Umbilical cord (tissue), 2 donors: ENCODE measurements around the gene RALGAPB. TPM values are rescaled to one million over a fixed set of nuclear protein-coding genes. Genes with fewer than 3 reads are reported as not detected.

ENCODE experiments used
- DNase-seq: peaks from one replicate; pipeline ENCODE4 v3.0.0-alpha.2; 2015; ENCODE audit warnings: low spot score
- total RNA-seq: library from RNA; depleted of rRNA; stranded (reverse); fragments of >200 nt; gene quantifications from one replicate; pipeline ENCODE4 v1.2.3, GENCODE V29; 2014; ENCODE audit warnings: low replicate concordance; ENCODE audit not compliant: insufficient read depth

RALGAPB gene
- total RNA-seq, 1 donor from 2014 or later, result 36.4 TPM

DNA sequence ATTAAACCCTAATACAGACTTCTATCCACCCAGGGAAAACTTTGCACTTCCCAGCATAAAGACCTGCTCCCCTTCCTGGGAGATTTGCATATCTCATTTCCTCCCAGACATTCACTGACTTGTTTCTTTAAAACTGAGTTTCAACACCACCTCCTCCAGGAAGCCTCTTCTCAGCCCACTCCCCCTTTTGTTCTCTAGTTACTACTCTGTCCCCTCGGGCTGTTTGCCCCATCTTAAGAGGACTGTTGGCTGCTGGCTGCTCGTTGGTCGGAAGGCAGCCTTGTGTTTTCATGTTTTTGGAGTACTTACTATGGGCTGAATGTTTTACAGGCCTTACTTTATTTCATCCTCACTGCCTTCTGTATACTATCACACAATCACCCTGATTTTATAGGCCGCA, 135.5 kb downstream of the RALGAPB start:
- DNase-seq, result no peak

DNA sequence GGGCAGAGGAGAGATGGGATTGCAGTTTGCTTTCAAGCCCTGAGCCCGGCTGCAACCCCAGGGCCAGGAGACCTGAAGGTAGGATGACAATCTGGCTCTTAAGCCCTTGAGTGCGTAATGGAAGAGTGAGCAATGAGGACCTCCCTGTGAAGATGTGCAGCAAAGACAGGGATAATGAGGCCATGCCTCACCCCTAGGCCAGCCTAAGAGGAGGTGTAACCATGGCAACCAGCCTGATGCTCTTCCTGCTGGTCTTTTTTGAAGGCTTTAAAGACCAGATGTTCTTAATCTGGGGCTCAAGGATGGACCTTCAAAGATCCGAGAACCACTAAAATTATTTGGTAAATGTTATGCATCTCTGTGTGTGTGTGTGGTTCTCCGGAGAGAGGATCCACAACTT, 137.2 kb downstream of the RALGAPB start:
- peak; percentile 94 for DNase-seq

DNA sequence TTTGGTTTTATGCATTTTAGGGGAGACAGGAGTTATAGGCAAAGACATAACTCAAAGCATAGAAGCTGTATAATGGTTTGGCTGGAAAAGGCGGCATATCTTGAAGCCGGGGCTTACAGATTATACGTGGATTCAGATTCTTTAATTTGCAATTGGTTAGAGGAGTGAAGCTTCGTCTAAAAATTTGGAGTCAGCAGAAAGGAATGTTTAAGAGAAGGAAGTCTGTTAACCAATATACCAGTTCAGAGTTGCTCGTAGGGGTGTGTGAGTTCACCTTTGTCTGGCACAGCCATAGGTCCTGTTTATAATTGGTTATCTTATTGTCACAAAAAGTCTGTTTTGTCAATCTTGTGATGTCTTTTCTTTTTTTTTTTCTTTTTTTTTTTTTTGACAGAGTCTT, 137.9 kb downstream of the RALGAPB start:
- DNase-seq, result peak; percentile 56

DNA sequence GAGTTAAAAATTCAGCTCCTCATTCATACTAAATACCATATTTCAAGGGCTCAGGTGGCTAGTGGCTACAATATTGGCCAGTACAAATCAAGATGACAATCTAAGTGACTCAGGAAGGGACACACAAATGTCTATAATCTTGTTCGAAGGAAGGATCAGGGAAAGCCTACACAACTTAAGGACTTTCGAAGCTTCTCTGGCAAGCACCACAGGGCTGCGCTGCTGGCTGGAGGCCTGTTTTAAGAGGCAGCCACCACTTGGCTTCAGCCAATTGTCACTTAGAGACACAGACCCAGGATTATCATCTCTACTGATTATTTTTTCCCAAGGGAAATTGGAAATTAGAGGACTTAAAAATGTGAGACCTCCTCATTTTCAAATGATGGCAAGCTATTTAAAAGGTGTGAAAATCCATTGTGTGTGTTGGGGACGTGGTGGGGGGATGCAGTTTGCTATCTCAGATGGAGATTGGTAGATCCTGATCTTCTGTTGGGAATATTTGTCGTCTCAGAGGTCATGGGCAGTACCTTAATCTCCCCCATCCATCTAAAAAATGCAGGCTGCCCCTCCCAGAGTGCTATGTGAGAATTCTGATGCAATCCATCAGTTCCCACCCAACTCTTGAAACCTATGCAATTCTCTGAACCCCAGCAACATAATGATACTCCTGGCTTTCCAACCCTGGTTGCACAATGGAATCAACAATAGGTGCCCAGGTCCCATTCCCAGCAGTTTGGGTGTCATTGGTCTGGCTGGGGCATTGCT, 140.3 kb downstream of the RALGAPB start:
- no peak for DNase-seq

DNA sequence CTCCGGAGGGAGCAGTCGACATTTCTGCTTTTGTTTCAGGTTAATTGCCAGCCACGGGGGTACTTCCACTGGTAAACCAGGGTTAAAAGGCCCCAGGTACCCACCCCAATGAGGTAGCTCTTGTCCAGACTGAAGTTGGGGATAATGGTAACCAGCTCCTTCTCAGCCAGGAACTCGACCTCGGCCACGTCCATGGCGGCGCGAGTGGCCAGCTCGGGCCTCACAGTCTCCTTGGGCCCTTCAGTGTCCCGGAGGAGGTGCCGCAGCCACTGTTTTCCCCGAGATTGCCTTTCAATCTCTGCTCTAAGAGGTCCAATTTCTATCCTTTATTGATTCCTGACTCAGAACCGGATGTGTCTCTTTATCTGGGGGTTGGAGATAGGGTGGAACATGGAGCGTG, 142.6 kb downstream of the RALGAPB start:
- no peak for DNase-seq

DNA sequence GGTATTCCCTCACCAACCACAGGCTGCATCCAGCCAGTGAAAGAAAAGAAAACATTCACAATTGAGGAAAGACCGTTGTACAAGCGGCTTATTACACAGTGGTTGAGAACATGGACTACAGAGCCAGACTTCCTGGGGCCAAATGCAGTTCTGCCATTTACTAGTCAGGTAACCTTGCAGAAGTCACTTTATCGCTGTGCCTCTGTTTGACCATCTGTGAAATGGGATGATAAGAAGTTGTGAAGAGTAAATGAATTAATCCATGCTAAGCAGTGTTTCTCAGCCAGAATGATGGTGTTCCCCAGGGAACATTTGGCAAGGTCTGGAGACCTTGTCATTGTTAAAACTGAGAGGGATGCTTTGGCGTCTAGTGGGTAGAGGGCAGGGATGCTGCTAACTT, 143.8 kb downstream of the RALGAPB start:
- DNase-seq, result no peak

DNA sequence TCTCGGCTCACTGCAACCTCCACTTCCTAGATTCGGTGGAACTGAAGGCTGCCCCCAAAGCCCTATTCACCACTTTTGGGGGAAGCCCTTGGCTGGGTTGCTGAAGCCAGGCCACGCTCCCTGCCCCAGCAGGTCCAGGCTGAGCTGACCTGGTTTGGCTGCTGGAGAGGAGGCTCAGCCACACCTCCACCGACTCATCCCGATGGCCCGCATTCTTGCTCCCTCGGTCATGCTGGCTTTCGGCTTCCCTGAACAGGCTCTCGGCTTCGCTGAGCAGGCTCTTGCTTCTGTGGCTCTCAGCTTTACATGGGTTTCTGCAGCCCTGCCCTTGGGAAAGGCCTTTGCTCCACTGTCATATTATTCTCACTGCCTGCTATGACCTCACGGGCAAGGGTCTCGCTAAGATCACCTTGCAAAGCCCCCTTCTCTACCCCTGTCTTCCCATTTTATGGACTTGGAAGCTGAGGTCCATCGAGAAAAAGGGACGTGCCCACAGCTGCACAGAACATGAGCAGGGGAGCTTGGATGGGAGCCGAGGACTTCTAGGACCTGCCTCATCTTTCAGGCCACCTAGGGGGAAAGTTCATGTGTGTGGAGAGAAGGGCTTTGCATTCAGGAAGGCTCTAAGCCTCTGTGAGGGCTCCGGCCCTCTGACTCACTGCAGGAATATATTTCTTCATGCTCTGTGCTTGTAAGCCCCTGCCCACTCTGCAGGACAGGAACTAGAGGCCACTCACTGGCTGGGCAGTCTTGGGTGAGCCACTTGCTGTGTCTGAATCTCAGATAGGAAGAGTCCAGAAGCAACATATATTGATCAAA, 144.6 kb downstream of the RALGAPB start:
- DNase-seq, result peak; percentile 17

DNA sequence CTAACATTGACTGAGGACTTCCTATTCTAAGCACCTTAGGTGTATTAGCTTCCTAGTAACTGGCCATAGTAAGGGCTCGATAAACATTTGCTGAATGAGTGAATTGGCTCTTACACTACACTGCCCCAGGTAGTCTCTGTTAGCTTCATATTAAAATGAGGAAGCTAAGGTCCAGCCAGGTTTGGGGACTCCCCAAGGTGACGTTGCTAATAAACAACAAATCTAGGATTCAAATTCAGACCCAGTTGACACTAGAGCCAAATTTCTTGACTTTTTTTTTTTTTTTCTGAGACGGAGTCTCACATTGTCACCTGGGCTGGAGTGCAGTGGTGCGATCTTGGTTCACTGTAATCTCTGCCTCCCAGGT, 145.2 kb downstream of the RALGAPB start:
- DNase-seq, result no peak

DNA sequence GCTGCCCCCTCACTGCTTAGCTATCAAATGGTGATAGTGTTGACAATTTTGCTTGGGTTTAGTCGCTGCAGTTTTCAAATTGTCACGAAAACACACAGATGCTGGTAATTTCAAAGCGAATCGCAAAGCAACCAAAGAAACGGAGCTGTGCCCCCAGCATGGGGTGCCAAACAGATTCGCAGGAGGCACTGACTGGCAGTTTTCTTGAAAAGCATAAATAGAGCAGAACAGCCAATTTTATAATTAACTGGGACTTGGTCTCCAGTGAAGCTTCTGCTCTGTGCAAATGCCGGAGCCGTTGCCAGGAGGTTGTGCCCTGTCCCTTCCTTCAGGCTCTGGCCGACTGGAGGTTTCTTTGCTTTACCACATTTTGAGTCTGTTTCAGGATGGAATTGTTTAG, 147.8 kb downstream of the RALGAPB start:
- no peak for DNase-seq

DNA sequence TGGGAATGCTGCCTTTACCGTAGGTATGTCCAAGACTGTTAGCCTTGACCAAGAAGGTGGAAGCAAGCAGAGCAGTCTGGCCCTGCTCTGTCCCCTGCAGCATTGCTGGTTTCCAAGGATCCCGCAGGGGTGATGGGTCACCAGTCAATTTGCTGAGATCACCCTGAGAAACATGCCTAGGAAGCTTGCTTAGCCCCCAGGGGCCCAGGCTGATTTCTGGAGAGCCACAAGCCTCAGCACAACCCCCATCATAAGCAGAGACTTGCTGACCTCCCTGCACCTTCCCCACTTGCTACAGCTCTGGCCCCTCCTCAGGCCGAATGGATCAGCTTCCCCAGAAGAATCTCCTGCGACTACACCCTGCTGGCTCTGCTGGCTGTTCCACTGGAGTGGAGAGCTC, 150.4 kb downstream of the RALGAPB start:
- no peak for DNase-seq

DNA sequence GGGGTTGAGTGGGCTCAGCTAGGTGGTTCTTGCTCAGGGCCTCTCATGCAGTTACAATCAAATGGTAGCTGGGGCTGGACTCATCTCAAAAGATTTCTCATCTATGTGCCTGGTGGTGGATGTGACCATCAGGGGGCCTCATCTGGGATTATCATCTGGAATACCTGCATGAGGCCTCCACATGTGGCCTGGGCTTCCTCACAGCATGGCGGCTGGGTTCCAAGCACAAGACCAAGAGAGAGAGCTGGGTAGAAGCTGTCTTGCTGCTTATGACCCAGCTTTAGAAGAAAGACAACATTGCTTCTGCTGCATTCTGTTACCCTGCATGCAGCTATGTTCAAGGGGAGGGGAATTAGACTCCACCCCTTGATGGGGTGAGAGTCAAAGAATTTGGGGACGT, 151.4 kb downstream of the RALGAPB start:
- DNase-seq, result no peak

DNA sequence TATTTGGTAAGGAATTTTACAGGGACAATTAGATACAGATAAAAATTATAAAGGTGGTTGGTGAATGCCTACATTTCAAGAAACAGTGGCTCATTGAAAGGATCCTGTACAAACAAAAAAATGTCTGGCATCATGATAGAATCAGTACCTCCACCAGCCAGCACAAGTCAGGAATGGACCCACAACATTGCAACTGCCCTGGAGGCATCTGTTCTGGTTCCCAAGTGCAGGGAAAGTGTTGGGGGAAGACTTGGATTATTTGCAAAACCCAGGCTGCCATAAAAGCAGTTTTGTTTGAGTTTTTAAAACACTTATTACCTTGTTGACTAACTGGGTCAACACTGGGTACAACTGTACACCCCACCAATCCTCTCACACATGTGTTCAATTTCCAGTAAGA, 153.3 kb downstream of the RALGAPB start:
- no peak for DNase-seq

DNA sequence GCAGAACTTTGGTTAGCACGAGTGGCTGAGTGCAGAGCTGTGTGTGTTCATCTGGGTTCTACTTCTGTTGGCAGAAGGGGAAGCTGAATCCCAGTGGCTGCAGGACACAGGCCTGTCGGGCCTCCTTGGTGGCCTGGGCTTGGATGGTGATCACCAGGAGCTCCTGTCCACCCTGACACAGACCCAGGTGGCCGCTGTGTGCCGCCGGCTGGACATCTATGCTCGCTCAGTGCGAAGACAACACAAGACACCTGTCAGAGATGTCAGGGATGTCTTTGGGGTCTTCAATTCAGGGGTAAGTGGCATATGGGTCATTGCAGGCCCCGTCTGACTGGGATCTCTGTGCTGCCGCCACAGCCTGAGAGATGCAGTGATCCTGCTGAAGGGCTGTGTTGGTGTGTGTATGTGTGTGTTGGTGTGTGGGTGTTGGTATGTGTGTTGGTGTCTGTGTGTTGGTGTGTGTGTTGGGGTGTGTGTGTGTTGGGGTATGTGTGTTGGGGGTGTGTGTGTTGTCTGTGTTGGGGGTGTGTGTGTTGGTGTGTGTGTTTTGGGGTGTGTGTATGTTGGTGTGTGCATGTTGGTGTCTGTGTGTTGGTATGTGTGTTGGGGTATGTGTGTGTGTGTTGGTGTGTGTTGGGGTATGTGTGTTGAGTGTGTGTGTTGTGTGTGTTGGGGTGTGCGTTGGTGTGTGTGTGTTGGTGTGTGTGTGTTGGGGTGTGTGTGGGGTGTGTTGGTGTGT, 154.4 kb downstream of the RALGAPB start:
- DNase-seq, result no peak

Other genes starting within 250 kb of the RALGAPB start
- gene KIAA1755, start 212.1 kb upstream of the RALGAPB start, total RNA-seq, result 4.3 TPM
- gene BPI, start 168.7 kb upstream of the RALGAPB start, total RNA-seq, result not detected
- 3.9 TPM for gene LBP, start 126.4 kb upstream of the RALGAPB start, total RNA-seq
- 2.4 TPM for gene SNHG17, start 37.5 kb upstream of the RALGAPB start, total RNA-seq
- not detected for gene ADIG, start 108.4 kb downstream of the RALGAPB start, total RNA-seq
- 0.96 TPM for gene ARHGAP40, start 129.0 kb downstream of the RALGAPB start, total RNA-seq